ENCODE results near the gene SYT8. TPM values are rescaled to one million over a fixed set of nuclear protein-coding genes. Genes with fewer than 3 reads are reported as not detected.
"Not testable (repeated sequence)": the region's sequence is repeated elsewhere in the genome, so short reads cannot be mapped to it uniquely, and the experiment has no call there.

The SYT8 gene
- total RNA-seq, 1 experiment from 2014 or later = 308 TPM

DNA sequence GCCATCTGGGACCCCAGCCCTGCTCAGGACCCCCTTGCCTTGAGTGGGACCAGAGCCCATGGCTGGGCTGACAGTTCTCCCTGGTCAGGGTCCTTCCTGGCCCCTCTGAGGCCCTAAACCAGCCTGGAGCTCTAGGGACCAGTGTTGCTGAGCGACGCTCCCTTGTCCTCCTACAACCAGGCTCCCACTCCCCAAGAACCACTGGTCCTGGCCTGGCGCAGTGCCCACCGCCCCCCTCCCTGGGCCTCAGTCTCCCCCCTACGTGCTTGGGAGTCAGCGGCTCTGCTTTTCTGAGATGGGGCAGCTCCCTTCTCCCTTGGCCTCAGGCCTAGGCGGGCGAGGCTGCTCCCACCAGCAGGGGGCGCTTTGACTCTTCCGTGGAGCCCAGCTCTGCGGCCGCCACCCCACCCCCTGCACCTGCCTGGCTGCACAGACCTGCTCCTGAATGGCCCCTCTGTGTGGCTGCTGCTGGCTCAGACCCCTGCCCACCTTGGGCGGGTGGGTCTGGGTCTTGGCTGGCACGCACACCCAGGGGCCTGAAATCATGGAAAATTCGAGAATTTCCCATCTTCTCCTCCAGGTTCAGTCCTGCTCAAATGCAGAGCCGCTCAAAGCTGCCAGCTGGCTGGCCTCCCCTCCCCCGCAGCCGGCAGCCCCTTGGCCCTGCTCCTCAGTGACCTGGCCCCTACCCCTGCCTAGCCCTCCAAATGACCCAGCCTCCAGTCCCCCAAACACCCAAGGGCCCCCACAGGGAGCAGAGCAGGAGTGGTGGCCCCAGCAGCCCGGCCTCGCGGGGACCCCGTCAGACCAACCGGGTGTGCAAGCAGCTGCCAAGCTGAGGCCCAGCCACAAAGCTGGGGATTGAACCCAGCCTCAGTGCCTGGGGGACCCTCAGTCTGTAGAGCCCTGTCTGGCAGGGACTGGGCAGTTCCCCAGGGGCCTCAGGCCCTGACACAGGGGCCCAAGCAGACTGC lies 47.8 kb downstream of the SYT8 start:
- TF ChIP-seq, protein P1, sequence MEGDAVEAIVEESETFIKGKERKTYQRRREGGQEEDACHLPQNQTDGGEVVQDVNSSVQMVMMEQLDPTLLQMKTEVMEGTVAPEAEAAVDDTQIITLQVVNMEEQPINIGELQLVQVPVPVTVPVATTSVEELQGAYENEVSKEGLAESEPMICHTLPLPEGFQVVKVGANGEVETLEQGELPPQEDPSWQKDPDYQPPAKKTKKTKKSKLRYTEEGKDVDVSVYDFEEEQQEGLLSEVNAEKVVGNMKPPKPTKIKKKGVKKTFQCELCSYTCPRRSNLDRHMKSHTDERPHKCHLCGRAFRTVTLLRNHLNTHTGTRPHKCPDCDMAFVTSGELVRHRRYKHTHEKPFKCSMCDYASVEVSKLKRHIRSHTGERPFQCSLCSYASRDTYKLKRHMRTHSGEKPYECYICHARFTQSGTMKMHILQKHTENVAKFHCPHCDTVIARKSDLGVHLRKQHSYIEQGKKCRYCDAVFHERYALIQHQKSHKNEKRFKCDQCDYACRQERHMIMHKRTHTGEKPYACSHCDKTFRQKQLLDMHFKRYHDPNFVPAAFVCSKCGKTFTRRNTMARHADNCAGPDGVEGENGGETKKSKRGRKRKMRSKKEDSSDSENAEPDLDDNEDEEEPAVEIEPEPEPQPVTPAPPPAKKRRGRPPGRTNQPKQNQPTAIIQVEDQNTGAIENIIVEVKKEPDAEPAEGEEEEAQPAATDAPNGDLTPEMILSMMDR (IDR thresholded peaks at IDR 0.05; ENCODE audit: unreplicated experiment) = peak; percentile 85
- ChIA-PET CTCF (interaction anchor here (0.6 to 4.4 kb wide), 38 partner anchors 9 to 1092 kb away, joined by 3 to 43 read pairs (median 4); partner anchors contain the start of genes H19, PRR33 and TNNT3), POLR2A (interaction anchor here (0.7 kb wide), 1 partner anchor 48 kb away, joined by 3 read pairs; the partner anchor contains the start of gene SYT8)
- peaks cover 3% of the 10 kb centered on the region for H3K4me1 Mint-ChIP-seq (ENCODE audit: insufficient read depth, unreplicated experiment)
- no peaks in the 10 kb centered on the region for H3K9me3 Mint-ChIP-seq (ENCODE audit: unreplicated experiment)
- no TSS peak for BruUV-seq (replicated peaks)
- H3K27ac Mint-ChIP-seq (ENCODE audit: low read depth, unreplicated experiment) = no peak overlapping the region
- peak; percentile 79 for DNase-seq (ENCODE audit: unreplicated experiment)
- no peak overlapping the region for H3K4me3 Mint-ChIP-seq (ENCODE audit: unreplicated experiment)
- intact Hi-C loops (cut with micrococcal nuclease) = loop anchor here (1.0 to 5.0 kb wide), 2 partner anchors 35 to 269 kb away; partner anchors contain the start of gene TNNT3
- no peaks in the 10 kb centered on the region for H3K27me3 Mint-ChIP-seq (ENCODE audit: insufficient read depth, unreplicated experiment)
- no peaks in the 10 kb centered on the region for H3K36me3 Mint-ChIP-seq (ENCODE audit: insufficient read depth, unreplicated experiment)

DNA sequence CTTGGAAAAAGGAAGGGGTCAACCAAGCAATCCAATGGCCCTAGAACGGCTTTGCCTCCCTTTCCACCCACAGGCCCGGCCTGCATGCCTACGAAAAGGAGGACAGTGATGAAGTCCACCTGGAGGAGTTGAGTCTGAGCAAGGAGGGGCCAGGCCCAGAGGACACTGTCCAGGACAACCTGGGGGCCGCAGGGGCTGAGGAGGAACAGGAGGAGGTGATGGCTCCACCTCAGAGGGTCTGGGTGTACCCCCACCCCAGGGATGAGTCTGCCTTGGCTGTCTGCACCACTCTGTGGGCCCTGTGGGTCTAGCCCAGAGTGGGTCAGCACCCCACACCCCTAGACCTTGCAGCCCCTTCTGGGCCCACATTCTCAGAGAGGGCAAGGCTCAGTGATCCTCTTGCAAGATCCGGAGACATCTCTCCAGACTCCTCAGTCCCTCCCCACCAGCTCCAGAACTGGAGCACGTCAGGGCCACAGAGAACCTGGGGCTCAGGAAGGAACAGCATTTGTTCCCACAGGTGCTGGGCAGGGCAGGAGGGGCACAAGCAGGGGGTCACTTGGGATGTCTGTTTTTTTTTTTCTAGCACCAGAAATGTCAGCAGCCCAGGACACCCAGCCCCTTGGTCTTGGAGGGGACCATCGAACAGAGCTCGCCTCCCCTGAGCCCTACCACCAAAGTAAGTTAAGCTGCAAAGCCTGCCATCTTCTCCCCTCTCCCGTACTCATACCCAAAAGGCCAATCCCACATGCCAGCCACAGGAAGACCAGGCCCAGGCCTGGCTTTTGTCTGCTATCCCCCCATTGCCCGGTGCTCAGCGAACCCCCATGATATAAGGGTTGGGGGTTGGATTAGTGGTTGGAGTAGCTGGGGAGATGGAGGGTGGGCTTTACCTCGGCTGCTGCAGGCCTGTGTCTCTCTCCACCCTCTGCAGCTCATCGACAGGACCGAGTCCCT lies 48.8 kb downstream of the SYT8 start:
- ChIA-PET CTCF (interaction anchor here (0.7 to 4.4 kb wide), 14 partner anchors 14 to 734 kb away, joined by 3 to 43 read pairs (median 6); no protein-coding TSS in a partner anchor), POLR2A (no interaction called here)
- H3K4me3 Mint-ChIP-seq (ENCODE audit: unreplicated experiment) = no peak overlapping the region
- intact Hi-C loops (cut with micrococcal nuclease) = loop anchor here (5.0 kb wide), 1 partner anchor 34 kb away; the partner anchor contains the start of gene TNNT3
- H3K4me1 Mint-ChIP-seq (ENCODE audit: insufficient read depth, unreplicated experiment) = no peaks in the 10 kb centered on the region
- no peaks in the 10 kb centered on the region for H3K36me3 Mint-ChIP-seq (ENCODE audit: insufficient read depth, unreplicated experiment)
- H3K27ac Mint-ChIP-seq (ENCODE audit: low read depth, unreplicated experiment) = no peak overlapping the region
- H3K9me3 Mint-ChIP-seq (ENCODE audit: unreplicated experiment) = no peaks in the 10 kb centered on the region
- no TSS peak for BruUV-seq (replicated peaks)
- no peaks in the 10 kb centered on the region for H3K27me3 Mint-ChIP-seq (ENCODE audit: insufficient read depth, unreplicated experiment)
- TF ChIP-seq, protein P1 (IDR thresholded peaks at IDR 0.05; ENCODE audit: unreplicated experiment) = no peak
- no peak for DNase-seq (ENCODE audit: unreplicated experiment)

- no peaks in the 10 kb centered on the region for H3K36me3 Mint-ChIP-seq (ENCODE audit: insufficient read depth, unreplicated experiment)
- H3K4me3 Mint-ChIP-seq (ENCODE audit: unreplicated experiment) = no peak overlapping the region
- H3K4me1 Mint-ChIP-seq (ENCODE audit: insufficient read depth, unreplicated experiment) = no peaks in the 10 kb centered on the region
- BruUV-seq (replicated peaks) = no TSS peak
- TF ChIP-seq, protein P1 (IDR thresholded peaks at IDR 0.05; ENCODE audit: unreplicated experiment) = no peak
- ChIA-PET POLR2A (no interaction called here), CTCF (interaction anchor here (0.7 to 4.4 kb wide), 4 partner anchors 23 to 735 kb away, joined by 3 to 43 read pairs (median 5); no protein-coding TSS in a partner anchor)
- DNase-seq (ENCODE audit: unreplicated experiment) = no peak
- H3K27ac Mint-ChIP-seq (ENCODE audit: low read depth, unreplicated experiment) = no peak overlapping the region
- H3K27me3 Mint-ChIP-seq (ENCODE audit: insufficient read depth, unreplicated experiment) = no peaks in the 10 kb centered on the region
- intact Hi-C loops (cut with micrococcal nuclease) = loop anchor here (5.0 kb wide), 1 partner anchor 33 kb away; the partner anchor contains the start of gene TNNT3
- H3K9me3 Mint-ChIP-seq (ENCODE audit: unreplicated experiment) = no peaks in the 10 kb centered on the region
Measured at GRCh38 chr11:1884303-1884700, 49.5 kb downstream of the SYT8 start.

DNA sequence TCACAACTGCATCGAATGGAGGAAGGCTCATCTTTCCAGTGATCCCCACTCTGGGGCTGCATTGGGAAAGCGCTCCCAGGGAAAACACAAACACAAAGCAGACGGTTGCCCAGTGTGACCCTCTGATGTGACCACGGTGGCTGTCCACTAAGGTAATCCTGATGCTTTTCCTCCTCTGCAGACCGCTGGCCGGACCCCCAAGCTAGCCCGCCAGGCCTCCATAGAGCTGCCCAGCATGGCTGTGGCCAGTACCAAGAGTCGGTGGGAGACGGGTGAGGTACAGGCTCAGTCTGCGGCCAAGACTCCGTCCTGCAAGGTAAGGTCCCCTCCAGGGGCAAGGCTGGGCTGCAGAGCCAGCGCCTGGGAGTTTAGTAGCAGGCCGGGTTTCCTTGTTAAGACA lies 51.8 kb downstream of the SYT8 start:
- intact Hi-C loops (cut with micrococcal nuclease); H3K27ac Mint-ChIP-seq (ENCODE audit: low read depth, unreplicated experiment); H3K36me3 Mint-ChIP-seq (ENCODE audit: insufficient read depth, unreplicated experiment); H3K4me1 Mint-ChIP-seq (ENCODE audit: insufficient read depth, unreplicated experiment); H3K27me3 Mint-ChIP-seq (ENCODE audit: insufficient read depth, unreplicated experiment); H3K4me3 Mint-ChIP-seq (ENCODE audit: unreplicated experiment); POLR2A ChIA-PET; BruUV-seq (replicated peaks); DNase-seq (ENCODE audit: unreplicated experiment); CTCF ChIA-PET; H3K9me3 Mint-ChIP-seq (ENCODE audit: unreplicated experiment): not testable (repeated sequence)

Small RNA genes lying within 50 kb of the gene (microRNA-seq; reads per million reads assigned to microRNA genes)
- gene MIR4298 (not detected), gene MIR7847 (not detected)

Other genes starting within 250 kb of the SYT8 start
- gene KRTAP5-1, start 249.7 kb upstream of the SYT8 start, total RNA-seq (2022) = not detected in 2 replicates
- gene KRTAP5-2, start 236.7 kb upstream of the SYT8 start, total RNA-seq (2022) = not detected in 2 replicates
- not detected in 2 replicates for gene KRTAP5-3, start 226.5 kb upstream of the SYT8 start, total RNA-seq (2022)
- gene KRTAP5-4, start 212.9 kb upstream of the SYT8 start, total RNA-seq (2022) = not detected in 2 replicates
- not detected in 2 replicates for gene KRTAP5-5, start 205.2 kb upstream of the SYT8 start, total RNA-seq (2022)
- gene KRTAP5-6, start 137.8 kb upstream of the SYT8 start, total RNA-seq (2022) = not detected in 2 replicates
- 1.9 and 2.0 TPM in 2 replicates for gene IFITM10, start 84.4 kb upstream of the SYT8 start, total RNA-seq (2022)
- gene CTSD, start 71.1 kb upstream of the SYT8 start, total RNA-seq (2022) = 366 and 367 TPM in 2 replicates
- gene TNNI2, start 4.0 kb downstream of the SYT8 start, total RNA-seq (2022) = 43.3 and 77.7 TPM in 2 replicates
- 3.3 and 3.7 TPM in 2 replicates for gene LSP1, start 18.1 kb downstream of the SYT8 start, total RNA-seq (2022)
- gene PRR33, start 56.9 kb downstream of the SYT8 start, total RNA-seq (2022) = not detected in 2 replicates
- not detected in 2 replicates for gene TNNT3, start 84.7 kb downstream of the SYT8 start, total RNA-seq (2022)
- gene MRPL23, start 112.3 kb downstream of the SYT8 start, total RNA-seq (2022) = 89.2 and 98.0 TPM in 2 replicates
- 61.0 and 152 TPM in 2 replicates for gene H19, start 162.9 kb downstream of the SYT8 start, total RNA-seq (2022)

All from MCF 10A (cell line).